ENCODE results near the gene CYP46A1.

- TF ChIP-seq ZFP37 (tag by site-specific recombination; IDR thresholded peaks at IDR 0.05) (no peak), SETDB1 (IDR thresholded peaks at IDR 0.05; ENCODE audit: insufficient read length, low read length) (no peak), ZNF354C (tag by site-specific recombination; IDR thresholded peaks at IDR 0.05; ENCODE audit: borderline replicate concordance, low read depth) (no peak), ZFP3 (tag by site-specific recombination; IDR thresholded peaks at IDR 0.05; ENCODE audit: low read depth) (no peak), BCL11A (tag by site-specific recombination; IDR thresholded peaks at IDR 0.05; ENCODE audit: low read depth) (no peak), ATF2 (tag by site-specific recombination; IDR thresholded peaks at IDR 0.05; ENCODE audit: low read depth) (no peak), ZFP41 (tag by site-specific recombination; IDR thresholded peaks at IDR 0.05; ENCODE audit: borderline replicate concordance) (no peak), ZNF514 (tag by site-specific recombination; IDR thresholded peaks at IDR 0.05) (no peak), CTCF (tag by site-specific recombination; IDR thresholded peaks at IDR 0.05) (no peak), ZIC2 (tag by site-specific recombination; IDR thresholded peaks at IDR 0.05) (no peak), ZNF777 (tag by site-specific recombination; IDR thresholded peaks at IDR 0.05; ENCODE audit: borderline replicate concordance) (no peak), ZNF19 (tag by site-specific recombination; IDR thresholded peaks at IDR 0.05; ENCODE audit: low read depth) (no peak)
Observed at GRCh38 chr14:99722741-99723140, 38.6 kb downstream of the CYP46A1 start.
